H1 (cell line): Measurements from ENCODE around the gene ACAP3.

Experiments used
- CHD2 ChIP-seq: IDR thresholded peaks from 2 replicates; pipeline ENCODE4 v1.6.1; 2012; ENCODE audit warnings: low read length, improper control_type of control experiment
- CTCF ChIP-seq, 3 experiments: IDR thresholded peaks; 1 replicate in 2 of 3; 2 replicates in 1 of 3; pipeline versions ENCODE4 v1.5.1 to v1.6.1; 2011; ENCODE audit warnings: low read length in 3 of 3, mild to moderate bottlenecking in 3 of 3, inconsistent platforms in 2 of 3, low read depth in 1 of 3, moderate library complexity in 1 of 3; ENCODE audit not compliant: insufficient read depth in 1 of 3; ENCODE audit errors: control extremely low read depth in 1 of 3
- MAX ChIP-seq: IDR thresholded peaks from 2 replicates; pipeline ENCODE4 v1.6.1; 2012; ENCODE audit warnings: inconsistent platforms
- PHF8 ChIP-seq: fragments of 200-600 bp; sonication (generic); conservative IDR thresholded peaks from 2 replicates; pipeline ENCODE4 v1.7.1; 2012; ENCODE audit warnings: low read depth, mild to moderate bottlenecking, inconsistent platforms, low read length, moderate library complexity
- POLR2A ChIP-seq, 2 experiments: IDR thresholded peaks; 1 replicate in 1 of 2; 2 replicates in 1 of 2; pipeline ENCODE4 v1.6.1; 2011; ENCODE audit warnings: low read depth in 2 of 2, low read length in 2 of 2, mild to moderate bottlenecking in 2 of 2; ENCODE audit errors: control extremely low read depth in 1 of 2
- RAD21 ChIP-seq, 2 experiments: IDR thresholded peaks in 1 of 2; conservative IDR thresholded peaks in 1 of 2; 2 replicates each; pipeline ENCODE4 v1.6.1; 2011; ENCODE audit warnings: low read depth in 2 of 2, low read length in 2 of 2, improper control_type of control experiment in 1 of 2, inconsistent platforms in 1 of 2, mild to moderate bottlenecking in 1 of 2, moderate library complexity in 1 of 2
- SIX5 ChIP-seq: IDR thresholded peaks from 2 replicates; pipeline ENCODE4 v1.6.1; 2011; ENCODE audit warnings: mild to moderate bottlenecking, low read depth, low read length
- ZNF274 ChIP-seq: IDR thresholded peaks from 2 replicates; pipeline ENCODE4 v1.7.0; 2012; ENCODE audit warnings: low read length, borderline replicate concordance; ENCODE audit errors: extremely low read depth

GRCh38 chr1:1259540-1259939 is 48.2 kb downstream of the ACAP3 start:
- TF ChIP-seq POLR2A (IDR thresholded peaks at IDR 0.05; ENCODE audit: control extremely low read depth in 1 of 2, low read depth in 2 of 2, low read length in 2 of 2) (no peak), RAD21 (IDR thresholded peaks at IDR 0.05 in 1 of 2, conservative IDR thresholded peaks at IDR 0.05 in 1 of 2; ENCODE audit: low read depth in 2 of 2, low read length in 2 of 2) (no peak), PHF8 (no peak), CTCF (IDR thresholded peaks at IDR 0.05; ENCODE audit: control extremely low read depth in 1 of 3, insufficient read depth in 1 of 3, low read depth in 1 of 3, low read length in 3 of 3) (no peak), ZNF274 (no peak), MAX (no peak), CHD2 (no peak), SIX5 (no peak)
